ENCODE measurements around the gene PDZK1IP1. TPM values are rescaled to one million over a fixed set of nuclear protein-coding genes. Genes with fewer than 3 reads are reported as not detected.
"Not testable (repeated sequence)": the region's sequence is repeated elsewhere in the genome, so short reads cannot be mapped to it uniquely, and the experiment has no call there.

The PDZK1IP1 gene
- total RNA-seq, 1 donor from 2014 or later: not detected

- DNase-seq (ENCODE audit: low read depth): no peak
Measured at GRCh38 chr1:47181955-47182675, 7.7 kb downstream of the PDZK1IP1 start.

GRCh38 chr1:47181095-47181954, 8.5 kb downstream of the PDZK1IP1 start:
- no peak for DNase-seq (ENCODE audit: low read depth)

GRCh38 chr1:47180603-47181094, 9.2 kb downstream of the PDZK1IP1 start:
- DNase-seq (ENCODE audit: low read depth): peak; percentile 12

GRCh38 chr1:47179988-47180563, 9.8 kb downstream of the PDZK1IP1 start:
- no peak for DNase-seq (ENCODE audit: low read depth)

GRCh38 chr1:47179017-47179987, 10.5 kb downstream of the PDZK1IP1 start:
- DNase-seq (ENCODE audit: low read depth): peak; percentile 93

- DNase-seq (ENCODE audit: low read depth): no peak
Measured at GRCh38 chr1:47178654-47179016, 11.2 kb downstream of the PDZK1IP1 start.

GRCh38 chr1:47178020-47178419, 11.8 kb downstream of the PDZK1IP1 start:
- DNase-seq (ENCODE audit: low read depth): no peak

- DNase-seq (ENCODE audit: low read depth): peak; percentile 65
Measured at GRCh38 chr1:47175227-47175934, 14.5 kb downstream of the PDZK1IP1 start.

- DNase-seq (ENCODE audit: low read depth): no peak
Measured at GRCh38 chr1:47174656-47175020, 15.2 kb downstream of the PDZK1IP1 start.

GRCh38 chr1:47172782-47173181, 17.1 kb downstream of the PDZK1IP1 start:
- no peak for DNase-seq (ENCODE audit: low read depth)

GRCh38 chr1:47164552-47164951, 25.3 kb downstream of the PDZK1IP1 start:
- no peak for DNase-seq (ENCODE audit: low read depth)

GRCh38 chr1:47161298-47162040, 28.4 kb downstream of the PDZK1IP1 start:
- no peak for DNase-seq (ENCODE audit: low read depth)

- no peak for DNase-seq (ENCODE audit: low read depth)
Measured at GRCh38 chr1:47160716-47161115, 29.1 kb downstream of the PDZK1IP1 start.

- not testable (repeated sequence) for DNase-seq (ENCODE audit: low read depth)
Measured at GRCh38 chr1:47157957-47158356, 31.9 kb downstream of the PDZK1IP1 start.

- DNase-seq (ENCODE audit: low read depth): not testable (repeated sequence)
Measured at GRCh38 chr1:47156457-47156856, 33.4 kb downstream of the PDZK1IP1 start.

- not testable (repeated sequence) for DNase-seq (ENCODE audit: low read depth)
Measured at GRCh38 chr1:47149162-47149561, 40.7 kb downstream of the PDZK1IP1 start.

GRCh38 chr1:47147047-47147785, 42.6 kb downstream of the PDZK1IP1 start:
- DNase-seq (ENCODE audit: low read depth): no peak

GRCh38 chr1:47146495-47146894, 43.3 kb downstream of the PDZK1IP1 start:
- not testable (repeated sequence) for DNase-seq (ENCODE audit: low read depth)

- DNase-seq (ENCODE audit: low read depth): peak; percentile 5
Measured at GRCh38 chr1:47143654-47144053, 46.2 kb downstream of the PDZK1IP1 start.
